ENCODE results near the gene PKHD1.

The PKHD1 gene

DNA sequence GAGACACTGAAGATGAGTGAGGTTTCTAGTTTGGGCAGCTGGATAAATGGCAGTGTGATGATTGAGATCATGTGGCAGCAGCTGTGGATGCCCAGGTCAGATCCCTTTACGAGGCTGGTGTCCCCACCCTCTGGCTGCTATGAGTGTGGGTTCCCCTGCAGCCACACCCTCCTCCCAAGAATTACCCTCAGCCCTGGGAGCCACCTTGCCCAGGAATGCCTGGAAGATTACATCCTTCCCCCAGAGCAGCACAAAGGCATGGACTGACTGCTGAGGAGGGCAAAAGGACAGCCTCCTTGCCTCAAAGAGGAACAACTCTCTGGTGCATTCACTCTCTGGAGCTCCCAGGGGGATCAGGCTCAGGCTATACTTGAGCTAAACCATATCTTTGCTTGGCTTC lies 15.0 kb upstream of the PKHD1 start:
- no peak for DNase-seq

DNA sequence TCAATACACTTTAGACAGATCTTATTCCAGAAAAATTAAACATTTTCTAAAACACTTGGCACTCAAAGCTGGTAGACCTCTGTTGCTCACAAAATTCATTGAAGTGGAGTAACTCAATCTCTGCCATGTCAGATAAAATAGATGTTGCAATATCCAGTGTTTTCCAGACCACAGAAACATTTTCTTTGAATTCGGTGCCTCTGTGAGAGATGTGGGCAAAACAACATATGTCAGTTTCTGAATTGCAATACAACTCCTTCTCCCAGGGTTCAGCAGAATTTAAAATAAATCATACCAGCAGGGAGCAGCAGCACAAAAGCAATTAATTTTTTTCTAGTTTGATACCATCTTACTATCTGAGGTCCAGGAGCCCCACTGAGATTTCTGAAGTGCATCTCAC lies 11.3 kb upstream of the PKHD1 start:
- no peak for DNase-seq

DNA sequence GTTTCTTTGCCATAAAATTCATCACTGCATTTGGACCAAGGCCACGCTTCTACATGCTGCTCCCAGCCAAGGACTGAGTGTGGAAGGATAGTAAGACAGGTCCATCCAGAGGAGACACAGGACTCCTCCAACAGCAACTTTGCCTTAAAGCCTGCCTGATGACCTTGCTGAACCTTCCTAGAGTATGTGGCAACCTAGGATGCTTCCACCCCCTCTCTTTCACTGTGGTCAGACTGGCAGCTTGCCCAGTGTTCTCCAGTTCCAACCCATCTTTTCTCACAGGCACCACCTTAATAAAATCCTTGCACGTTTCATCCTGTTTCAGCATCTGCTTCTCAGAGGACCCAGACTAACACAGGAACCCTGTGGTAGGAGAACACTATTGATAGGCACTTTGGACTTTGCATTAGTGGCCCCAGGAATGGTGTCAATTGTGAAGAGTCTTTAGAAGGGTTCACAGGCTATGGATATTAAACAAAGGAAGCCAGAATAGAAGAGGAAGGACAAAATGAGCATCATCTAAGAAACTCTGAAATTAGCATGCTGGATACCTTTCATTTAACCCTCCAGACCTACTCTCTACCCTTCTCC lies 2.4 kb upstream of the PKHD1 start:
- no peak for DNase-seq

DNA sequence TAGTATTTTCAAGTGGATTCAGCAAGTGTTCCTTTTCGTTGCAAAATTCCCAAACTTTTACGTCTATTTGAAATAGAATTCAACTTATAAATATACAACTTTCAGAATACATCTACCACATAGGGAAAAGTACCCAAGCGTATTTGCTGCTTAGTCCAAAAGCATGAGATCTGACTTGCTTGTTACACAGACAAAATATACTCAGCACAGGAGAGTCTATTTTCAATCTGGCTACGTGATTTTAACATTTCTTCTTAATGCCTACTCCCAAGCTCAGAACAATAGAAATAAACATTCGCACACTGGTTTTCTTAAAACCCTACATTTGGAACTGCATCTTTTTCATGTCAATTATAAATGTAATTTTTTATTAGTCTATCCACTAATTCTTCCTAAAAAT lies 672 bp downstream of the PKHD1 start:
- DNase-seq = no peak

DNA sequence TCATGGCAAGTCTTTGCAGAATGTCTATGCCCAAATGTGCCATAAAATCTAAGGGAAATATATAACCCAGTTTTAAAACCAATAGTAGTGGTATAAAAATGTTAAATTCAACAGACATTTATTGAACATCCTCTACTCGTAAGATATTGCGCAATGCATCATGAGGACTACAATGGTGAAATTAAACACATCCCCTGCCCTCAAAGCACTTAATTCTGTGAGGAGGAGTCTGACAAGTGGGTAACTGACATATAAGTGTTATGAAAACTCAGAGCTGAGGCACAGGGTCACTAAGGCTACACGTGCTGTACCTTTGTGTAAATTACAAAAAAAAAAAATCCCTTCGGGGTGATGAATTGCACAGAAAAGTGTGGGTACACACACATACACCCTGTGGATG lies 6.2 kb downstream of the PKHD1 start:
- DNase-seq = no peak

DNA sequence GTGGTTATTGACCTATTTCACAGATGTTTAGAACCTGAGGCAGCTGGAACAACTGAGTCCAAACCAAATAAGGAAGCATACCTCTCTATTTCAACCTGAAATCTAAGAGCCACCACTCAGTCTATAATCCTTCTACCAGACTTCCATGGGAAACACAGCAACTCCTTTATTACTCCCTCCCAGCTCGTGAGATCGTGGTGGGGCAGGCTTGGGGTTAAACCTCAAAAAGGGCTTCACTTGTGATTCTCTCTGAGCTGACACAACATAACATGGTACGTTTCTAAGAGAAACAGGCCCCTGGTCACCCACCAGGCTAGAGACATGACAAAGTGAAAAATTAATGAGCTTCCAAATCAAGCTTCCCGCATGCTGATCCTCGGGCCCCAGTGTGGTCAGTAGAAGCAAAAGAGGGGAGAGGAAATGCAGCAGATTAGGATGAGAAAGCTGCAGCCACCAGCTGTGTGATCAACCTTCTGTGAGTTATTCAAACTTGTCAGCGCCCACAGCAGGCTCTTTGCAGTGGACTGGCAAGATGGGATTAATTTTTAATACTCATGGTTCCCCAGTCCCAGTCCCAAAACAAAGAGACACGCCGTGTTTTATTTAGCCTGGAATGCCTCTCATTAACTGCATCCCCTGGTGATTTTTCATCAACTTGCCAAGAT lies 9.3 kb downstream of the PKHD1 start:
- no peak for DNase-seq

DNA sequence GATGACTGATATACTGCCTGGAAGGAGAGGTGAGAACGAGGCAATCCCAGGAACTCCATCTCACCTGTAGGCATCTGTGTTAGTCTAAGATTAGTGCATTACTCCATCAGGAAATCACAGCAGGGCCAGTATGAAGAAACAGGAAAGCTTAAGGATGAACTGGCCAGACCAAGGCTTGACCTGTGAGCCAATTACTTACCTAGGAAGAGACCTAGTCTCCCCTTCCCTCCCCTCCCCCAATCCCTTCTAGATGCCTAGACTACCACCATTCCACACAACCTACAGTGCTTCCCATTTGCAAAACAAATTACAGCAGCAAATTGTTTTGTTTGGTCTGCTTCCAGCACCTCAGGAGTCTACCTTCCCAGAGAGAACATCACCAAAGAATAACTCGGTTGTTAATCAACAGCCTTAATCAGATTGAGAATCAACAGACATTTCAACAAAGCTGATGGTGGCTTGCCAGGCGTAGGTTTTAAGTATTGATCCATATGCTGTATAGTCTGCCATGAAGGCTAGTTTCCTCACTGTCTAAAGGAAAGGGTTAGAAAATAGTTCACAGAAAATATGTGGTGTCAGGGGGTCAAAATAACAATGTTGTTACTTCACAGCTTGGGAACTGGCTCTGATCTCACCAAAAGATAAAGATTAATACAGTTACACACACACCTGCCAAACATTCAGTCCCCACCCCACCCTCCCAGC lies 10.1 kb downstream of the PKHD1 start:
- no peak for DNase-seq

DNA sequence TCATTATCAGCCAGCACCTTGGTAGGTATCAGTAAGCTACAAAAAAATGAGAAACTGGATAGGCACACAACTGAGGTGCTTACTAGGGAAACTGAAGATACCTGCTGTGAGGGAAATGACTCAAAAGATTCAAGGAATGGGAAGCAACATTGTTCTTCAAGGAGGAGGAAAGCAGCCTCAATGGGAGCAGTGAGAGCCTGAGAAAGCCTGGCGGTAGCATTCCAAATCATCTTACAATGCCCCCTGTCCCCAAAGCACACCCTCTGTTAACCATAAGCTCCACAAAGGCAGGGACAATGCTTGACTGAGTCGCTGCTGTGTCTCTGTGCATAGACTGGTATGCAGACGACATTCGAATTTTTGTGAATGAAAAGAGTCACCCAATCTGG lies 10.6 kb downstream of the PKHD1 start:
- no peak for DNase-seq

DNA sequence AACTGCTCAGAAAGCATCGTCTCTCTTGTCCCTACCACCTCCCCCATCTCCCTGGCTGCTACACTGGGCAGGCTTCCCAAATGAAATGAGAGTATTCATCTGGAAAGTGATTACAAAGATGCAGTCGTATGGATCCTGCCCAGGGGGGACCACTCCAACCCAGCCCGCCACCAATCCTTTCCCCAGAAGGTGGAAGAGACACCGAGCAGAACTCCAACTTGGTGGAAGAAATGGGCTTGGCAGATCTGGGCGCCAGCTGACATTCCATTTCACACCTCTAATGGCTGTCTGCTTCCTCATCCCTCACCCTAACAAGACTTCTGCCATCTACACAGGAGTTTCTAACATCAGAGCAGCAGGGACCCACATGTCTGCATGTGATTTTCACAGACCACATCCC lies 12.7 kb downstream of the PKHD1 start:
- no peak for DNase-seq

DNA sequence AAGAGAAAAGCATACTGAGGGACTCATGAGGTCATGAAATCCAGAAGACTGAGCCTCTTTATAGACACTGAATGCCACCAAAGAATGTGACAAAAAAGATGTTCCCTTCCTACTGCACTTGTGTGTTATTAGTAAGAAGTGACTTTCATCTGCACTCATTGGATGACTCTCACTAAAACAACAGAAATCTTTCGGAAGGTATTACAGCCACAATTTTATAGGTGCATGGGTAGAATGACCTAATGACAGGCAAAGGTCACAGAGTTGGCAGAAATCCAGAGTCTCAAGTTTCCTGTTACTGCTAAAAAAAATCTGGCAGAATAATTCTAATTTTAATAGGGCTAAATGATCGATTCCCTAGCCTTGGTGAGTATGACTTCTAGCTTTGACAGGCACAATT lies 13.3 kb downstream of the PKHD1 start:
- no peak for DNase-seq

DNA sequence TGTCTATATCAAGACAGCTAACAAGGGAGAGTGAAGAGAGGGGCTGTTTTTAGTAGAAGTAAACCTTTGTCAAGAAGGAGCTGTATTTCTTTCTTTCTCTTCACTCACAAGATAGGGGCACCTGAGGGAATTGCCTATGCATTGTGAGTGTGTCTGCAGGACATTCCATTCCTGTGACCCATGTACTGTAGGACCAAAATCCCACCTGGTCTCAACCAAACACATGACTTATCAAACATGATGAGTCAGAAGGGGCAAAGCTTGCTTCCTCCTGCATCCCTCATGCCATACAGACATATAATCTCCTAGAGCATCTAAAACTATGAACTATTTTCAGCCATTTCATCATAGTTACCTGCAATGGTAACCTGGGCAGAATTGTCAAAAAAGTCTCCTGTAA lies 21.8 kb downstream of the PKHD1 start:
- no peak for DNase-seq

DNA sequence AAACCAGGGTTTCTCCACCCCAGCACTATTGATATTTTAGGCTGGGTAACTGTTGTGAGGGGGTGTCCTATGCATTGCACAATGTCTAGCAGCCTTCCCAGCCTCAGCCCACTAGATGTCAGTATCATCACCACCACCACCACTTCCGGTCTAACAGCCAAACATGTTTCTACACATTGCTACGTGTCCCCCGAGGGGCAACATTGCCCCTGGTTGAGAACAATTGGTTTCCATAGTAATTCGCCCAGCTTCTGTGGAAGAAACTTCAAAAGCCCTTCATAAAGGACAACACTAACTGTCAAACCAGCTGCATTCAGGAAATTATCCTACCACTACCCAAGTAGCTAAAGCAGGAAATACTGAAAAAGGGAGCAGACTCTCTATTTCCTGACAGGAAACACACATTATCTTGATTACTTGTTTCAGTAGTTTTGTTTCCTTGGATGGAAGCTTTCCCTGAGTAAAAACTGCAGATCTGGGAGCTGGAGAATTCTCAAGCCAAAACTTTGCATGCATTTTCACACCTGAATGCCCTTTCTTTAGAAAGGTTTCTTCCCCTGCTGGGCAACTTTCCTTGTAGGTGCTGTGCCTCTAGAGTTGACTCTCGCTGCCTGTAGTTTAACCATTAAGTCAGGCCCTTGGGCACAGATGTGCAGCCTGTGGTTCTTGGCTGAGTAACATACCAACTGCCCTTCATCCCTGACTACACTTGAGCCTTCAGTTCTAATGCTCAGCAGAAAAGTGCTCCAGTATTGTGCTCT lies 23.6 kb downstream of the PKHD1 start:
- DNase-seq = peak; percentile 48

DNA sequence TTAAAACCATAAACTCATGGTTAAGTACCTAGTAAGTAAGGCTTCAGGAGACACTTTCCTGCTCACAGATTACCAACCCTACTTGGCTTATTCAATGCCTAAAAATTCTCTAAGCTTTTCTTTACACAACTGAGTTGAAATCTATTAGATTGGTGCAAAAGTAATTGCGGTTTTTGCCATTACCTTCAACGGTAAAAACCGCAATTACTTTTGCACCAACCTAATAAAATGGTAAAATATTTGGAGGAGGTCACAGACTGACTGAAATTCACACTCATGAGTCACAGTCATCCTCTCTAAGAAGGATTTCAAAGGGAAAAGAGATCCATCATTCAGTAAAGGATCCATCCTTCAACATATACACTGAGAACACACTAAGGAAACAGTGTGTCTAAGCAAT lies 25.9 kb downstream of the PKHD1 start:
- no peak for DNase-seq

DNA sequence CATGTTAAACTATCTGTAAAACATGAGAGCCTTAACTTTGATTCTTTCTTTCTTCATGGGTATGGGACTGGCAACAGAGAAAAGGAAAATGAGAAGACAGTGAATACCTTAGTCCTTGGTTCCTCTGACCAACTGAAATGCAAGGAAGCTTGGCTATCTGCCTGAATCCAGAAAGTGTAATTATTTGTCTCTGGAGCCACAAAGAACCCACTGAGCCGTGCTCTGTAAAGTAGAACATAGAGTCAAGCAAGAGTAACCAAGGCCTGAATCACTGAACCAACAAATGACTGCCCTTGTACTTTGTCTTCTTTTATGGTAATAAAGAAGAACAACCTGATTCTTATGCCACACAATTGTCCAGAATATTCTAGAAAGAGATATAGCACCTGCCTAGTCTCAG lies 27.6 kb downstream of the PKHD1 start:
- DNase-seq = no peak

DNA sequence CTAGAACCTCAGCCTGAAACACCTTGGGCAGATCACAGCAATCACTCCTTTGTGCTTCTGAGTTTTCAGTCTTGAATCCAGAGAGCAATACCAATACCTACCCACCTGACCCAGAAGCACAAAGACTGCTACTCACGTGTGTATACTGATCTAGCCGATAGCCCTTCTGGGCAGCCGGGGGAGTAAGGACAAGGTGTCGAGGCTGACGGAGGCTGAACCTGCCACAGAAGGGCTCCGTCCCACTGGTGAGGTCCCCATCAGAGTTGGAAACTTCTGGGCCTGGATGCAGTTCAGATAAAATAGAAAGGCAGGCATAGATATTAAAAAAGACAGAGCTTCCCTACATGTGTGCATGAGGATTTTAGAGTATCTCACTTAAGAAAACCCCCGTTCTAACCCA lies 32.0 kb downstream of the PKHD1 start:
- no peak for DNase-seq

DNA sequence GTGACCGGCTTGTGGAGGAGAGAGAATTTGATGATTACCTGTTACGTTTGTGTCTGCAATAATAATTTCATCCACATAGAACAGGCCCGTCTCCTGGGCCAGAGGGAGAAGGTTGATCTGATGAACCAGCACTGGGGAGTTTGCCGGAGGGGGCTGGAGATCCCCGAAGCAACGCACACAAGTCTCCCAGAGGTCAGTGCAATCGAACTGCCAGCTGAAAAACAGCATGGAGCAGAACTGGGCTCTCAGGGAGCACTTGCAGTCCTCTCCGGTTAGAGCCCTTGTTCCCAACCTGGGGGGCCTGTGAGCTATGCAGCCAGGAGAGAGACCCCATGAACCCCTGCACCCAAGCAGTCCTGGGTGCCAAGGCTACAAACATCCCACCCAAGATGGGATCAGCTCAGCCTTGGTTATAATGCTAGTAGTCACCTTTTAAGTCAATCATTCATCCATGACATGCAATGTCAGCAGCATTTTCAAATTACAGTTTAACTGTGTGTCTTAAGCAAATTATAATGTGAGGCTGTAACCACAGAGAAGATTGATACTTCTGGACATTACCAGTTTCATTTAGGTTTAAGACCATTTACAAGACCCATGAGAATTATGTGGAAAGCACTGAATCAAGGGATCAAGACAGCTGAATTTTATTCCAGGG lies 34.2 kb downstream of the PKHD1 start:
- DNase-seq = no peak

DNA sequence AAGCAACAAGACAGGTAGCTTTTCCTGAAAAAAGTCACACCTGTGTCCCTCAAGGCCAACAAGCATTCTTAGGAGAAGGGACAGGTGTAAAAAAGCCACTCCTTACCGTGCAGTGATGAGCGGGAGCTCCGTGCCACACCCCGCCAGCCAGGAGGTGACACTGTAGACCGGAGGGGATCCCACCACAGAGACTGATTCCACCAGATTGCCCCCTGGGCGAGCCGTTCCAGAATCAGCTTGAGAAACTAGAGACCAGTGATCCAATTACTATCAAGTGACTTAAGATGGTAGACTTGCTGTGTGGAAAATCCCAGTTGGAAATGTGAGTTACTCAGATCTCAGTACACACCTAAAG lies 37.4 kb downstream of the PKHD1 start:
- no peak for DNase-seq

DNA sequence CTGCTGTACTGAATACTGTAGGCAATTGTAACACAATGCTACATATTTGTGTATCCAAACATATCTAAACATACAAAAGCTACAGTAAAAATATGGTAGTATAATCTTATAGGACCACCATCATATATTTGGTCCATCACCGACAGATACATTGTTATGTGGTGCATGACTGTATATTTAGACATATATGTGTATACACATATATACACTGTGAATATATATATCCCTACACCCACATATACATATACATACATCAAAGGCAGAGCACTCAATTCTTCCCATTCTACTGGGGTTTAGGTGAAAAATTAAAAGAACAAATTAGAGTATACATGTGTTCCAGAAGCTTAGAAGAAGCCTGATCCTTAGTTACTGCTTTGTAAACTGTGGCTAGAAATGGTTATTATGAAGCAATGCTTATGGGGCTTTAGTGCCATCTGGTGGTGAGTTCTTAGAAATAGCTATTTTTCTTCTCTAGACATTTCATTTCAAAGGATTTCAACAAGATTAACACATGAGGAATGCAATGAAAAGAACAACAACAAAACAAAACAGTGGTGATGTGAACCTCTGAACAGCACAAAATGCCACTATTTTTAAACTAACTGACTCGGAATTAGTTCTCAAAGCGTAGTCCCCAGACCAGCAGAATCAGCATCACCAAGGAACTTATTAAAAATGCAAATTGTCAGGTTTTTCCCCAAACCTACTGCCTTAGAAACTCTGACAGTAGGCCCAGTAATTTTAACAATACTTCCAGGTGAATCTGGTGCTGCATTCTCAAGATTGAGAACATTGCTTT lies 38.0 kb downstream of the PKHD1 start:
- DNase-seq = no peak

DNA sequence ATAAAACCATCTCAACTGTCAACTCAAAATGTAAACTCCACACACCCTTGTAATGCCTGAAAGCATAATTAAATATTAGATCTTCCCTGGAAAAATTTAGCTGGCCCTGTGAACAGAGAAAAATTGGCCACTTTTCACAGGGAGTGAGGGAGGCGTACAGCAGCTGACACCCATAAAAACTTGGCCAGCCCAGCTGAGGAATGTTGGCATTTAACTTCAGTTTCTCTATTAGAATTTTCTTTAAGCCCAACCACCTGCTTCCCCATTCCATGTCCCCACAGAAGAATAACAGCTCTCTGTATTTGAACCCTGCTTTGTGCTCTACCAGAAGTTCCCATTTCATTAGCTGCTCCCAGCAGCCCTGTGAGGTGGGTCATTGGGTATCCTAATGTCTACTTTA lies 41.0 kb downstream of the PKHD1 start:
- DNase-seq = no peak

DNA sequence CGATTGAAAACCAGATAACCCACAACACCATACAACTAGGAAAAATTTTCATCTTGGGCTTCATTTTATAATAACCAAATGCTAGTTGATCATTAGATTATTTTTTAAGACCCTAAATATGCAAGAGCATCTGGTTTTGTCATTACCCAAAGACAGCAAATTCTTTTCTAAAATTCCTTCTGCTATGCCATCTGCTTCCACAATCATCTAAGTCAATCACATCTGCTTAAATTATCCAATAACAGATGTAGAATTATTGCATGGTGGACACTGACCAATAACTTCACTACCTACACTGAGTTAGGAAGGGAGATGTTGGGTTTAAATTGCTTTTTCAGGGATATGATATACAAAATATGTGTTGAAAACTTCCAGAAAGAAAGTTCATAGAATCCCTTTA lies 41.9 kb downstream of the PKHD1 start:
- no peak for DNase-seq

DNA sequence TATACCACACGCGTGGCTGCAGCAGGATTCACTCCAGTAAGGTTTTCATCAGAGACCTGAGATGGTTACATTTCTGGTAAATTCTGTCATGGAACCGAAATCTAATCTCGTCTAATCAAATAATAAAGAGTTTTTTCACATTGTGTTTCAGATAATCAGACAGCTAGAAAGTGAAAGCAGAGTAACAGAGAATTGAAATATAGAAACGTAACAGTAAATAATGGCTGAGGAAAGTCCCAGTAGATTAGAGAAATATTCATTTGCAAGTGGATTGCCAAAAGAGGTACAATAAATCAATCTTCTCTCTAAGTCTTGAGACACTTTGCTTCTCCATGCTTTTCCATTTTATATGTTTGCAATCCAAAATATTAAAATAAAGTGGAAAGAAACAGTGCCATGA lies 42.4 kb downstream of the PKHD1 start:
- DNase-seq = no peak

DNA sequence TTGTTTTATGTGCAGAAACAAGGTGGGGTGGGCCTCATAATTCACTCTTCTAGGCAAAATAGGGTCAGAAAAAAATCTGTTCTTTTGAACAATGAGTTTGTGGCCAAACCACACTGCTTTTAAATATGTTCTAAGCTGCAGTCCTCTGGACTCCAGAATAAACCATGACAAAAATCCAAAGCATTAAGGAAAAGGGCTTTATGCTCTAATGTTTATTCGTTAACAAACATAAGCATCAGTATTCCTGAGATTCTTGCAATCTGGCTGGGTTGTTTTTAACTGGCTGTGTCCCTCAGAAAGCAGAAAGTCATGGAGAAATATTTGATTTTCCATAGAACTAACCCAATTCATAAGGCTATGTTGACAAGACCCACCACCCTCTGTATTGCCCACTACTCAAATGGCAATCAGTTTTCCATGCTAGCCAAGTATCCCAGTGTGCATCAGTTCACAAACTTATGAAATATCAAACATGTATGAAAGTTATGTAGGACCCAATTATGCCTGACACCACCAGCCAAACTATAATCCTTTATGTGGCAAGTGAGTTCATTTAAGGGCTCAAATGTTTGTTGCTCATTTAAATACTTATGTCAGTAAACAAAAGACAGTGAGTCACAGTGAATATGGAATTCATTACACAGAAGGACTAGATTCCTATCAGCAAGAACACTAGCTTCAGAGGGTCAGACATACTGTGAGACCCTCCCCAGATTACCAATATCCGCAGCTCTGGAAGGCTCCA lies 45.1 kb downstream of the PKHD1 start:
- DNase-seq = no peak
